CD14-positive monocyte (primary cell): ENCODE measurements around the gene HRH2. TPM values are rescaled to one million over a fixed set of nuclear protein-coding genes. Genes with fewer than 3 reads are reported as not detected.
"Not testable (repeated sequence)": the region's sequence is repeated elsewhere in the genome, so short reads cannot be mapped to it uniquely, and the experiment has no call there.

Experiments used
- DNase-seq, 3 donors: peaks; one replicate each; pipeline ENCODE4 v3.0.0-alpha.2; 2011 to 2022
- H2AFZ ChIP-seq: 2 replicates; pipeline ENCODE4 v1.6.0; 2012; ENCODE audit warnings: mild to moderate bottlenecking, low read depth, low read length, inconsistent platforms; ENCODE audit not compliant: insufficient read depth, poor library complexity, severe bottlenecking
- H3K27ac ChIP-seq, 2 donors: 1 replicate in 1 of 2; 2 replicates in 1 of 2; pipeline ENCODE4 v1.5.1; 2012 to 2013; ENCODE audit warnings: low read length in 2 of 2, control low read depth in 1 of 2, inconsistent platforms in 1 of 2, low read depth in 1 of 2, mild to moderate bottlenecking in 1 of 2
- H3K27me3 ChIP-seq, 2 donors: one replicate each; pipeline versions ENCODE4 v1.6.0 to v1.6.1; 2011 to 2013; ENCODE audit warnings: low read length in 2 of 2; ENCODE audit not compliant: control insufficient read depth in 2 of 2, insufficient read depth in 2 of 2
- H3K36me3 ChIP-seq, 2 donors: replicated peaks in 1 of 2; 1 replicate in 1 of 2; 2 replicates in 1 of 2; pipeline versions ENCODE4 v1.5.1 to v1.6.1; 2012 to 2013; ENCODE audit warnings: low read length in 2 of 2, control low read depth in 1 of 2, inconsistent platforms in 1 of 2, mild to moderate bottlenecking in 1 of 2; ENCODE audit not compliant: insufficient read depth in 2 of 2, control insufficient read depth in 1 of 2
- H3K4me1 ChIP-seq, 2 donors: 1 replicate in 1 of 2; 2 replicates in 1 of 2; pipeline versions ENCODE4 v1.5.1 to v1.6.1; 2012 to 2013; ENCODE audit warnings: low read length in 2 of 2, control low read depth in 1 of 2, inconsistent platforms in 1 of 2, mild to moderate bottlenecking in 1 of 2, moderate library complexity in 1 of 2; ENCODE audit not compliant: insufficient read depth in 2 of 2, control insufficient read depth in 1 of 2
- H3K4me2 ChIP-seq: replicated peaks from 2 replicates; pipeline ENCODE3; 2012; ENCODE audit warnings: low read length, moderate library complexity, mild to moderate bottlenecking; ENCODE audit not compliant: poor library complexity, severe bottlenecking; ENCODE audit errors: extremely low read depth
- H3K4me3 ChIP-seq, 3 experiments: fragments of 200-600 bp in 1 of 3; sonication (generic) in 1 of 3; replicated peaks in 1 of 3; 1 replicate in 2 of 3; 2 replicates in 1 of 3; pipeline ENCODE4 v1.5.1; 2011 to 2013; ENCODE audit warnings: low read length in 3 of 3, mild to moderate bottlenecking in 3 of 3, control low read depth in 2 of 3, low read depth in 2 of 3, inconsistent platforms in 1 of 3, moderate library complexity in 1 of 3
- H3K79me2 ChIP-seq: 2 replicates; pipeline ENCODE4 v1.6.0; 2012; ENCODE audit warnings: mild to moderate bottlenecking, control low read depth, inconsistent platforms, low read length, moderate library complexity; ENCODE audit not compliant: insufficient read depth
- H3K9ac ChIP-seq: 2 replicates; pipeline ENCODE4 v1.6.0; 2017; ENCODE audit warnings: low read length, mild to moderate bottlenecking; ENCODE audit not compliant: insufficient read depth, poor library complexity, severe bottlenecking
- H3K9me3 ChIP-seq, 2 donors: replicated peaks in 1 of 2; 1 replicate in 1 of 2; 2 replicates in 1 of 2; pipeline versions ENCODE4 v1.5.1 to v1.6.1; 2012 to 2013; ENCODE audit warnings: low read length in 2 of 2, control low read depth in 1 of 2; ENCODE audit not compliant: control insufficient read depth in 1 of 2, insufficient read depth in 1 of 2
- H4K20me1 ChIP-seq: 2 replicates; pipeline ENCODE4 v1.6.0; 2012; ENCODE audit warnings: mild to moderate bottlenecking, low read length, control low read depth, moderate library complexity; ENCODE audit not compliant: insufficient read depth
- H3K27ac Mint-ChIP-seq, 7 donors: one replicate each; pipeline ENCODE4 v1.8.0; 2020; ENCODE audit warnings: mild to moderate bottlenecking in 7 of 7, mixed read lengths in 7 of 7, moderate library complexity in 6 of 7, inconsistent platforms in 2 of 7
- H3K27me3 Mint-ChIP-seq, 3 donors: one replicate each; pipeline ENCODE4 v1.8.0; 2021 to 2022; ENCODE audit warnings: low read depth in 3 of 3, mild to moderate bottlenecking in 3 of 3, mixed read lengths in 3 of 3, moderate library complexity in 3 of 3, inconsistent platforms in 1 of 3
- H3K36me3 Mint-ChIP-seq, 2 donors: one replicate each; pipeline ENCODE4 v1.8.0; 2020; ENCODE audit warnings: mixed read lengths in 2 of 2, inconsistent platforms in 1 of 2, mild to moderate bottlenecking in 1 of 2
- H3K4me1 Mint-ChIP-seq: one replicate; pipeline ENCODE4 v1.8.0; 2020; ENCODE audit warnings: mild to moderate bottlenecking, mixed read lengths
- H3K4me3 Mint-ChIP-seq, 2 donors: one replicate each; pipeline ENCODE4 v1.8.0; 2020; ENCODE audit warnings: mild to moderate bottlenecking in 2 of 2, mixed read lengths in 2 of 2, moderate library complexity in 1 of 2
- H3K9me3 Mint-ChIP-seq, 7 donors: one replicate each; pipeline ENCODE4 v1.8.0; 2020 to 2022; ENCODE audit warnings: mixed read lengths in 7 of 7, mild to moderate bottlenecking in 6 of 7, moderate library complexity in 6 of 7, inconsistent platforms in 2 of 7
- CTCF ChIP-seq: fragments of 200-600 bp; IDR thresholded peaks from one replicate; pipeline ENCODE4 v1.8.0; 2022; ENCODE audit warnings: antibody characterized with exemption, mild to moderate bottlenecking
- WGBS: methylation state at CpG from one replicate; pipeline ENCODE4 v1.1.5; 2013; ENCODE audit warnings: missing lambda C conversion rate; ENCODE audit not compliant: insufficient coverage; 5-methylcytosine and 5-hydroxymethylcytosine counted together
- intact Hi-C, 2 donors: fragments of 100-400 bp; cut with micrococcal nuclease; formaldehyde crosslinking; loops; one replicate each; pipeline versions ENCODE4 v1.15.0 to v1.15.1; 2023
- polyA plus RNA-seq, 3 donors: library from polyadenylated mRNA; depleted of rRNA in 1 of 3; unstranded in 2 of 3; stranded (reverse) in 1 of 3; fragments of 300-500 nt in 2 of 3; fragments of >200 nt in 1 of 3; fragmentation: Illumina TruSeq in 2 of 3; gene quantifications; 1 replicate in 2 of 3; 2 replicates in 1 of 3; pipeline ENCODE4 v1.2.3, GENCODE V29; 2012 to 2021

Gene HRH2
- polyA plus RNA-seq, 3 donors, result 10.6 to 71.7 (median 25.5) TPM

GRCh38 chr5:175616083-175616482 is 41.8 kb upstream of the HRH2 start:
- Histone ChIP-seq H3K9ac (no peak overlapping the region), H3K4me2 (no peak overlapping the region), H3K9me3 (no peaks in the 10 kb centered on the region), H3K79me2 (no peaks in the 10 kb centered on the region), H3K27ac (no peak overlapping the region), H3K36me3 (no peaks in the 10 kb centered on the region), H4K20me1 (no peaks in the 10 kb centered on the region), H3K27me3 (no peaks in the 10 kb centered on the region), H3K4me1 (peaks cover 34% of the 10 kb centered on the region in 2 donors), H3K4me3 (no peak overlapping the region), H2AFZ (no peak overlapping the region)
- Mint-ChIP-seq H3K27me3 (peaks cover 2 to 6% (median 5%) of the 10 kb centered on the region in 3 donors), H3K9me3 (peaks cover 2 to 9% (median 6%) of the 10 kb centered on the region in 7 donors), H3K36me3 (no peaks in the 10 kb centered on the region), H3K27ac (no peak overlapping the region), H3K4me1 (peaks cover 34% of the 10 kb centered on the region), H3K4me3 (no peak overlapping the region)
- no peak for DNase-seq
- WGBS, result 92% methylated on average over 2 of the region's 5 CpGs
- intact Hi-C loops, result loop anchor here in 1 of 2 donors (10.0 kb wide), 1 partner anchor 79 kb away; no protein-coding TSS in a partner anchor
- TF ChIP-seq CTCF, result no peak

- H3K4me2 ChIP-seq, H3K27me3 ChIP-seq, H3K9ac ChIP-seq, H3K27me3 Mint-ChIP-seq, H3K79me2 ChIP-seq, H3K36me3 ChIP-seq, H3K4me3 Mint-ChIP-seq, H3K27ac ChIP-seq, H3K9me3 ChIP-seq, H2AFZ ChIP-seq, DNase-seq, H3K4me3 ChIP-seq, H4K20me1 ChIP-seq, H3K36me3 Mint-ChIP-seq: not testable (repeated sequence)
- H3K9me3 Mint-ChIP-seq, result peaks cover 2 to 12% (median 8%) of the 10 kb centered on the region in 7 donors
- WGBS, result 96% methylated on average over 13 of the region's 13 CpGs
- peak overlapping the region in 1 of 7 donors; percentile 37 for H3K27ac Mint-ChIP-seq
- H3K4me1 ChIP-seq, result peaks cover 34% of the 10 kb centered on the region in 2 donors
- H3K4me1 Mint-ChIP-seq, result peaks cover 34% of the 10 kb centered on the region
- intact Hi-C loops, result loop anchor here in 1 of 2 donors (10.0 kb wide), 1 partner anchor 78 kb away; no protein-coding TSS in a partner anchor
These were observed 41.3 kb upstream of the HRH2 start for GRCh38 chr5:175616527-175616926.
